Measurements from ENCODE around the gene TNFSF9.
A peak's percentile ranks its signal among the peaks of the same experiment; 100 is the strongest.

TNFSF9 gene

GRCh38 chr19:6530386-6531162 is at the start of gene TNFSF9:
Gene TNFSF9, plus strand, starts transcription at chr19:6531026. Its CDS starts 11 bp downstream, at chr19:6531037.
- DNase-seq (ENCODE audit: low spot score), result peak; percentile 86

- peak; percentile 57 for DNase-seq (ENCODE audit: low spot score)
Measured at GRCh38 chr19:6481541-6482342, 49.1 kb upstream of the TNFSF9 start, which contains the start of gene DENND1C. Gene DENND1C, minus strand, starts transcription at chr19:6481787. Its CDS starts 92 bp downstream, at chr19:6481695.

GRCh38 chr19:6482343-6482686 is 48.5 kb upstream of the TNFSF9 start:
- DNase-seq (ENCODE audit: low spot score), result no peak

GRCh38 chr19:6483235-6483634 is 47.6 kb upstream of the TNFSF9 start:
- DNase-seq (ENCODE audit: low spot score), result no peak

GRCh38 chr19:6484230-6484629 is 46.6 kb upstream of the TNFSF9 start:
- no peak for DNase-seq (ENCODE audit: low spot score)

GRCh38 chr19:6484831-6485230 is 46.0 kb upstream of the TNFSF9 start:
- no peak for DNase-seq (ENCODE audit: low spot score)

GRCh38 chr19:6489278-6490061 is 41.4 kb upstream of the TNFSF9 start:
- no peak for DNase-seq (ENCODE audit: low spot score)

- DNase-seq (ENCODE audit: low spot score), result no peak
Measured at GRCh38 chr19:6490134-6490533, 40.7 kb upstream of the TNFSF9 start.

- DNase-seq (ENCODE audit: low spot score), result no peak
Measured at GRCh38 chr19:6491802-6492592, 38.8 kb upstream of the TNFSF9 start.

GRCh38 chr19:6494438-6495036 is 36.3 kb upstream of the TNFSF9 start:
- DNase-seq (ENCODE audit: low spot score), result no peak

- DNase-seq (ENCODE audit: low spot score), result no peak
Measured at GRCh38 chr19:6495947-6496346, 34.9 kb upstream of the TNFSF9 start.

GRCh38 chr19:6498294-6499036 is 32.4 kb upstream of the TNFSF9 start:
- DNase-seq (ENCODE audit: low spot score), result no peak

GRCh38 chr19:6499052-6499790 is 31.6 kb upstream of the TNFSF9 start:
- no peak for DNase-seq (ENCODE audit: low spot score)

- DNase-seq (ENCODE audit: low spot score), result no peak
Measured at GRCh38 chr19:6500837-6501739, 29.7 kb upstream of the TNFSF9 start.

GRCh38 chr19:6501740-6502648 is 28.8 kb upstream of the TNFSF9 start, which contains the start of gene TUBB4A:
Gene TUBB4A, minus strand, starts transcription at chr19:6502309. Its CDS starts 97 bp downstream, at chr19:6502212.
- peak; percentile 78 for DNase-seq (ENCODE audit: low spot score)

- DNase-seq (ENCODE audit: low spot score), result no peak
Measured at GRCh38 chr19:6503407-6504201, 27.2 kb upstream of the TNFSF9 start.

Data from pons (tissue), 1 donor.